ENCODE measurements around the gene F2R.

GRCh38 chr5:76776391-76776790 lies 60.5 kb downstream of the F2R start:
- TF ChIP-seq CTCF (IDR thresholded peaks at IDR 0.05) (no peak), POLR2A (IDR thresholded peaks at IDR 0.05) (no peak)
